Subcutaneous abdominal adipose tissue (tissue), 5 donors: ENCODE data around the gene ACOT11.

Source experiments
- H3K27ac ChIP-seq: one replicate; pipeline ENCODE4 v1.7.0; 2013; ENCODE audit warnings: low read depth, mild to moderate bottlenecking, inconsistent platforms, low read length, moderate library complexity
- H3K27me3 ChIP-seq, 5 donors: one replicate each; pipeline ENCODE4 v1.7.0; 2013; ENCODE audit warnings: low read length in 5 of 5, inconsistent platforms in 1 of 5; ENCODE audit not compliant: control insufficient read depth in 5 of 5, insufficient read depth in 4 of 5
- H3K36me3 ChIP-seq, 5 donors: one replicate each; pipeline ENCODE4 v1.7.0; 2013; ENCODE audit warnings: low read length in 5 of 5; ENCODE audit not compliant: control insufficient read depth in 5 of 5, insufficient read depth in 5 of 5
- H3K4me1 ChIP-seq, 5 donors: one replicate each; pipeline ENCODE4 v1.7.0; 2013; ENCODE audit warnings: low read length in 5 of 5, mild to moderate bottlenecking in 3 of 5, moderate library complexity in 1 of 5; ENCODE audit not compliant: control insufficient read depth in 5 of 5, insufficient read depth in 5 of 5
- H3K4me3 ChIP-seq, 5 donors: one replicate each; pipeline ENCODE4 v1.7.0; 2013; ENCODE audit warnings: low read length in 5 of 5, low read depth in 1 of 5
- H3K9ac ChIP-seq, 5 donors: one replicate each; pipeline ENCODE4 v1.7.0; 2013; ENCODE audit warnings: low read length in 5 of 5, mild to moderate bottlenecking in 4 of 5, moderate library complexity in 3 of 5
- H3K9me3 ChIP-seq, 5 donors: one replicate each; pipeline ENCODE4 v1.7.0; 2013; ENCODE audit warnings: low read length in 5 of 5; ENCODE audit not compliant: control insufficient read depth in 5 of 5
- donor health status: healthy.
- donor health status: healthy.
- donor health status: healthy.
- donor health status: healthy.
- donor health status: healthy.

Gene ACOT11

GRCh38 chr1:54606990-54607325 lies 58.9 kb downstream of the ACOT11 start:
- H3K36me3 ChIP-seq = no peaks in the 10 kb centered on the region
- no peaks in the 10 kb centered on the region for H3K27me3 ChIP-seq

DNA sequence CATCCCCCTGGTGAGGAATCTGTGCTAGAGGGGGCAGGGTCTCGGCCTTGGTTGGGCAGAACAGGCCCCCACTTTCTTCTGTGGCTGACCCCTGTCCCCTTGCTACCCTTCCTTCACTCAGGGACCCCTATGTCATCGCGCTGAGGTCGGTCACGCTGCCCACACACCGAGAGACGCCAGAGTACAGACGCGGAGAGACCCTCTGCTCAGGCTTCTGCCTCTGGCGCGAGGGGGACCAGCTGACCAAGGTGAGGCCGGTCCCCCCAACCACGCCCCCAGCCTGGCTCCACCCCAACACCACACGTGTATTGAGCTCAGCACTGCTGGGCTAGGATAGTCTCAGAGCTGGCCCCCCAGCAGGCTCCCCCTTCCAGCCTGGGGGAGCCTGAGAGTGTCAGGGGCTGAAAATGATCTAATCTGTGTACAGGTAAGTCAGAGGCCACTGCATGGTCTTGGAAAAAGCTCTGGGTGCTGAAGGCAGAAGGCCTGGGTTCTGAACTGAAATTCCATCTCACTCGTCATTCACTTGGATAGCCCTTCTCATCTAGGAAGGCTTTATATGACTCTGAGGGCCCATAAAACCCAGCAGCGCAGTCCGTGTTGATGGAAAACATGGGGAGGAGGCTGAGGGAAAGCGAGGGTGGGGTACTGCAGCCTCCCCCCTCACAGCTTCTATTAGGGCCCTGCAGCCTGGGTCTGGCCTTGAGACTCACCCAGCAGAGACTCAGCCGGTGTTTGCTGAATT lies 60.0 kb downstream of the ACOT11 start:
- Histone ChIP-seq H3K4me3 (no peak overlapping the region), H3K27ac (no peak overlapping the region), H3K9me3 (no peaks in the 10 kb centered on the region), H3K9ac (no peak overlapping the region), H3K36me3 (no peaks in the 10 kb centered on the region), H3K27me3 (no peaks in the 10 kb centered on the region), H3K4me1 (peaks cover 0 to 10% (median 6%) of the 10 kb centered on the region in 5 donors)

More at GRCh38 chr1:54606990-54607325, 58.9 kb downstream of the ACOT11 start:
- Histone ChIP-seq H3K9me3 (no peaks in the 10 kb centered on the region), H3K4me3 (no peak overlapping the region), H3K27ac (no peak overlapping the region), H3K9ac (no peak overlapping the region), H3K4me1 (peaks cover 0 to 10% (median 6%) of the 10 kb centered on the region in 5 donors)

GRCh38 chr1:54608566-54609230 lies 60.7 kb downstream of the ACOT11 start:
- no peak overlapping the region for H3K4me3 ChIP-seq
- H3K27me3 ChIP-seq = no peaks in the 10 kb centered on the region
- no peak overlapping the region for H3K27ac ChIP-seq
- H3K4me1 ChIP-seq = peaks cover 0 to 10% (median 6%) of the 10 kb centered on the region in 5 donors
- H3K36me3 ChIP-seq = no peaks in the 10 kb centered on the region
- H3K9ac ChIP-seq = no peak overlapping the region
- no peaks in the 10 kb centered on the region for H3K9me3 ChIP-seq

GRCh38 chr1:54609301-54609921 lies 61.4 kb downstream of the ACOT11 start:
- no peak overlapping the region for H3K4me3 ChIP-seq
- no peaks in the 10 kb centered on the region for H3K9me3 ChIP-seq
- H3K36me3 ChIP-seq = no peaks in the 10 kb centered on the region
- H3K27me3 ChIP-seq = no peaks in the 10 kb centered on the region
- H3K9ac ChIP-seq = no peak overlapping the region
- H3K27ac ChIP-seq = no peak overlapping the region
- H3K4me1 ChIP-seq = peaks cover 0 to 10% (median 6%) of the 10 kb centered on the region in 5 donors

GRCh38 chr1:54610048-54610447 lies 62.0 kb downstream of the ACOT11 start:
- Histone ChIP-seq H3K36me3 (no peaks in the 10 kb centered on the region), H3K27me3 (no peaks in the 10 kb centered on the region), H3K4me1 (peaks cover 0 to 10% (median 6%) of the 10 kb centered on the region in 5 donors), H3K4me3 (no peak overlapping the region), H3K9ac (no peak overlapping the region), H3K9me3 (no peaks in the 10 kb centered on the region), H3K27ac (no peak overlapping the region)

GRCh38 chr1:54610601-54611580 lies 62.9 kb downstream of the ACOT11 start:
- no peak overlapping the region for H3K9ac ChIP-seq
- no peaks in the 10 kb centered on the region for H3K9me3 ChIP-seq
- H3K4me1 ChIP-seq = peaks cover 0 to 10% (median 6%) of the 10 kb centered on the region in 5 donors
- no peak overlapping the region for H3K4me3 ChIP-seq
- H3K27ac ChIP-seq = no peak overlapping the region
- no peaks in the 10 kb centered on the region for H3K27me3 ChIP-seq
- no peaks in the 10 kb centered on the region for H3K36me3 ChIP-seq

- Histone ChIP-seq H3K27ac (no peak overlapping the region), H3K27me3 (no peaks in the 10 kb centered on the region), H3K9me3 (no peaks in the 10 kb centered on the region), H3K4me3 (no peak overlapping the region), H3K4me1 (peaks cover 0 to 10% (median 6%) of the 10 kb centered on the region in 5 donors), H3K9ac (no peak overlapping the region), H3K36me3 (no peaks in the 10 kb centered on the region)
Observed at GRCh38 chr1:54611621-54612020, 63.6 kb downstream of the ACOT11 start.

- no peak overlapping the region for H3K4me3 ChIP-seq
- no peaks in the 10 kb centered on the region for H3K27me3 ChIP-seq
- H3K9me3 ChIP-seq = no peaks in the 10 kb centered on the region
- no peak overlapping the region for H3K27ac ChIP-seq
- H3K36me3 ChIP-seq = no peaks in the 10 kb centered on the region
- H3K9ac ChIP-seq = no peak overlapping the region
- peaks cover 0 to 9% (median 6%) of the 10 kb centered on the region in 5 donors for H3K4me1 ChIP-seq
Observed at GRCh38 chr1:54614024-54614423, 66.0 kb downstream of the ACOT11 start.

GRCh38 chr1:54614563-54614962 lies 66.5 kb downstream of the ACOT11 start:
- Histone ChIP-seq H3K36me3 (no peaks in the 10 kb centered on the region), H3K9ac (no peak overlapping the region), H3K27me3 (no peaks in the 10 kb centered on the region), H3K4me3 (no peak overlapping the region), H3K27ac (no peak overlapping the region), H3K4me1 (peaks cover 0 to 4% (median 2%) of the 10 kb centered on the region in 5 donors), H3K9me3 (no peaks in the 10 kb centered on the region)
